GM11168 (cell line): Measurements from ENCODE around the gene ABHD12B.
"Not testable (repeated sequence)": the region's sequence is repeated elsewhere in the genome, so short reads cannot be mapped to it uniquely, and the experiment has no call there.

Source experiments
- in situ Hi-C: fragments of 300-500 bp; cut with MboI; formaldehyde crosslinking; loops from one replicate; pipeline ENCODE4 v1.12.0; 2022; ENCODE audit warnings: low sequenced_read_pairs; ENCODE audit not compliant: unreplicated experiment

ABHD12B gene

GRCh38 chr14:50929506-50929905 is 57.7 kb downstream of the ABHD12B start:
- in situ Hi-C loops, result no loop called here

DNA sequence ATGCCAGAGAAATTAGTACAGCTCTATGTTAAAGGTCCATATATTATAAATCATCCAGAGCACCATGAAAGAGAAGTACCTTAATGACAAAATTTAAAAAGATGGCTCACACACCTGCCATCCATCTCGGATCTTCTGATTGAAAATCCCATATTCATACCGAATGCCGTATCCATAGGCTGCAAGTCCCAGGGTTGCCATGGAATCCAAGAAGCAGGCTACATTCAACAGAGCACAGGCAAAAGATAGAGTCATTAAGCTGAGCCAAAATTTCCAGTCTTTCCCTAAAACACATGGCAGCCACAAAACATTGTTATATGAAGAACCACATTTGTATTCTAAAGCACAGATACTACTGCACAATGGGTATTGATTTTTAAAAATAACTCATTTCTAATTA is 59.7 kb downstream of the ABHD12B start:
- in situ Hi-C loops, result no loop called here

- in situ Hi-C loops, result no loop called here
Observed at GRCh38 chr14:50932156-50932555, 60.3 kb downstream of the ABHD12B start.

GRCh38 chr14:50932592-50933495 is 61.0 kb downstream of the ABHD12B start:
- in situ Hi-C loops, result no loop called here

GRCh38 chr14:50935126-50936015 is 63.5 kb downstream of the ABHD12B start:
- in situ Hi-C loops, result no loop called here

GRCh38 chr14:50936016-50936340 is 64.1 kb downstream of the ABHD12B start:
- in situ Hi-C loops, result no loop called here

- in situ Hi-C loops, result no loop called here
Observed at GRCh38 chr14:50936882-50937281, 65.0 kb downstream of the ABHD12B start.

DNA sequence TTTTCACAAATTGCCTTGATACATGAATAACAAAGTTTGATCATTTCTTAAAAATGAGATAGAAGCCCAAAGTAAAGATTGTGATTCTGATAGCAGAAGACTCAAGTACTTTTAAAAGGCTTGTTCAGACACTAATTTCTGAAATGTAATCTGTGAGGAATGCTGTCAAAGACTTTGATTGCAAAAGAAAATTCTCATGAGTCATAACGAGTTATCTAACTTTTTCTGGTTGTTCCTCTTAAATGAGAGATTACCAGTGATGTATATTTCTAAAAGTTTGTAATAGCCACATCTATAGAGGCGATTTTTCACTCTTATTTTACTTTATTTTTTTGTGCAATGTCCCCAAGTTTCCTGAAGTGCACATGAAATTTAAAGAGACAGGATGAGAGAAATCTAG is 65.5 kb downstream of the ABHD12B start:
- in situ Hi-C loops, result no loop called here

DNA sequence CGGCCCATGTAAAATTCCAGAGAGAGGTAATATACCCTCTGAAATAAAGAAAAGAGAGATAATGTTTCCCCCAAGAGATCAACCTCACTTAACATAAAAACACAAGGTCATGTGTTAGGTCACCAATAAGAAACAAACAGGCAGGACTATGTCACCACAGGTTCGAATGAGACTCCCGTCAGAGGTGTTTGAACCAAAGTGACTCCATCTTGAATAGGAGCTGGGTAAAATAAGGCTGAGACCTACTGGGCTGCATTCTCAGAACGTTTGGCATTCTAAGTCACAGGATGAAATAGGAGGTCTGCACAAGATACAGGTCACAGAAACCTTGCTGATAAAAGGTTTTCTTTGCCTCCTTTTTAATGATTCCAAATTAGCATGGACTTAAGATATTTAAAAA is 65.9 kb downstream of the ABHD12B start:
- in situ Hi-C loops, result no loop called here

GRCh38 chr14:50941151-50941550 is 69.3 kb downstream of the ABHD12B start:
- in situ Hi-C loops, result no loop called here

DNA sequence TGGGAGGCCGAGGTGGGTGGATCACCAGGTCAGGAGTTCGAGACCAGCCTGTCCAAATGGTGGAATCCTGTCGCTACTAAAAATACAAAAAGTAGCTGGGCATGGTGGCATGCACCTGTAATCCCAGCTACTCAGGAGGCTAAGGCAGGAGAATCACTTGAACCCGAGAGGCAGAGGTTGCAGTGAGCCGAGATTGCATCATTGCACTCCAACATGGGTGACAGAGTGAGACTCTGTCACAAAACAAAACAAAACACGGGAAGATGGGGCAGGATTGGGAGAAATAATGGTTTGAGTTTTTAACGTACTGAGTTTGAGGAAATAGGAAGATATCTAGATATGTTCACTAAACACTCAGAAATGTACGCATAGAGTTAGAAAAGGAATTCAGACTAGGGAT is 69.8 kb downstream of the ABHD12B start:
- in situ Hi-C loops, result not testable (repeated sequence)

GRCh38 chr14:50943261-50943942 is 71.5 kb downstream of the ABHD12B start:
- in situ Hi-C loops, result no loop called here

DNA sequence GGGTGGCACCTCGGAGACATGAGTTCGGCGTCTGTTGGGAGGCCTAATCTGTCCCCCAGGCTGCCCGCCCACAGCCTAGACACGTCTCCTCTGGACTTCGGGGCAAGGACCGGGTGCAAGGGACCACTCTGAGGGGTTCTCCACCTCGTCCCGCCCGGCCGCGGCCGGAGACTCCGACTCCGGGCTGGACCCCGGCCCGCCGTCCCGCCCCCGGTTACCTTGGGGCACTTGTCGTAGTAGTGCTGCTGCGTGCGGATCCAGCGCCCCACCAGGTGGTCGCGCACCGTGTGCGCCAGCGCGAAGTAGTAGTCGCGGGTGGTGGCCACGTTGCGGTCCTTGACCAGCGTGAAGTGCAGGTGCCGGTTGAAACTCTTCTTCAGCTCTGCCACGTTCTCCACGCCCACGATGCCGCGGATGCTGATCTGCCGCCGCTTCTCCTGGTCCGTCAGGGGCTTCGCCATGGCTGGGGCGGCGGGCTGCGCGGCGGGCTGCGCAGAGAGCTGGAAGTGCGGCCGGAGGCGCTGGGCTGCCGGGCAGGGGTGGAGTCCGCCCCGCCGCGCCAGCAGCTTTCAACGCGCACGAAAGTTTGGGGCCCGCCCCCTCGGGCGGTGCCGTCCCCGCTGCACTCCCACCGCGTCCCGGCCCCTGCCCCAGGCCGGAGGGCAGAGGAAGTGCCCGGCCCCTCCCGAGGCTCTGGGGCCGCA is 72.2 kb downstream of the ABHD12B start, which contains the start of gene PYGL:
PYGL (minus strand) TSS at position 541 of the 704 bp plus-strand sequence; CDS start at position 461, 80 bp downstream.
- in situ Hi-C loops, result no loop called here

DNA sequence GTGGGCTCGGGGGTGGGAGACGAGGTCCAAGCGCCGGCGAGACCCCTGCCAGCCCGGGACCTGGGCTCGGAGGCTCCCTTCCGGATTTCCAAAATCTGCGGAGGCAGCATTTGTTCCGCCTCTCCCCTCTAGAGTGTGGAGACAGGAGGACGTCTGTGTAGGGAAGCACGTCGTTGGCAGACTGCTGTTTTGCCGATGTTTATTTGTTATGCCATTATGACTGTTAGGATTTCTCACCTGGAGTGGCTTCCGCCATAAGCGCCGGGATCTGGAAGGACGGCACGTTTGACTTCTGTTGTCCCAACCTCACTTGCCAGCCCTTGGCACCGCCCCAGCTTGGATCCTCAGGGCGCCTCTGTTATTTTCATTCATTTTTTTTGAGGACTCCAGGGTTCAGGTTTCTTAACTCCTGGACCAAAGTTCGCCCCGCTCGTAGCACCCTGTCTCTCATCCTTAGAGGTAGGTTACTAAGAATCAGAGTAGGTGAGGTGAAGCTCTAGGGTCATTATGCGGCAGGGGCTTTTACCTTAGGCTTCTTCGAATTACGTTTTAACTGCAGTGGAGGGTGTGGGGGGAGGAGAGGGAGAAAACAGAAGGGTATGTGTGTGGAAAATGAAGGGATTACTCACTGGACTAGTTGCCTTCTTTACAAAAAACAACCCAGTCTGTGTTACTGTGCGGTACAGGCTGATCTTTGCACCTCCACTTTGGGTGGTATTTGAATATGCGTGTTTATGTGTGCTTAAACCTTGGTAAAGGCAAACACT is 73.0 kb downstream of the ABHD12B start:
- in situ Hi-C loops, result no loop called here

DNA sequence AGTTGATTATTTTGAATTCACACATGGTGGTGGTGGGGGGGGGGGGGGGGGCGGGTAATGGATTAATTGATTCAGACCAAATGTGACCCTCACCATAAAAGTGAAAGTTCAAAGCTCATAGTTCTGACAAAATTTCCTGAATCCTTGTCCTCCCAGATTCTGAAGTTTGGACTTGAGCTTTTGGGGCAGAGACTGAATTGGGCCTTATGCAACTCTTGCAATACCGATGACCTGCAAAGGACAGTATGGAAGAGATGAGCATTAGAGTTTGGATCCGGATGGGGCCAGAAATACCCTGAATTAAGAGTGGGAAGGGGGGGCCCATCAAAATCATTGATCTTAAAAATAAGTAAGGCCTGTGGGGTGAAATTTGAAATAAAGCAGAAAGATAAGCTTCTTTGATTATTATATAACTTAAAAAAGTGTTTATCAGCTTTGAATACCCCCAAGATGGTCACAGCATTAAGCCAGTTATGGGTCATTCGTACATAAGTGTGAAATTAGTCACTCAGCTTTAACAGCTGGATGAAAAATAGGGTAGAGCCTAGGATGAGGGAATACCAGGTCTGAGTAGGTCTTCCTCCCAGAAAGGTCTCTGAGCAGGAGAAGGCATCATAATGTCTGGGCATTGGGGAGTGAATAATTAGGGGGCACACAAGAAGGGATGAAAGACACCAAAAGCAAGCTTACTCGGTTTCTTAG is 74.5 kb downstream of the ABHD12B start:
- in situ Hi-C loops, result no loop called here

DNA sequence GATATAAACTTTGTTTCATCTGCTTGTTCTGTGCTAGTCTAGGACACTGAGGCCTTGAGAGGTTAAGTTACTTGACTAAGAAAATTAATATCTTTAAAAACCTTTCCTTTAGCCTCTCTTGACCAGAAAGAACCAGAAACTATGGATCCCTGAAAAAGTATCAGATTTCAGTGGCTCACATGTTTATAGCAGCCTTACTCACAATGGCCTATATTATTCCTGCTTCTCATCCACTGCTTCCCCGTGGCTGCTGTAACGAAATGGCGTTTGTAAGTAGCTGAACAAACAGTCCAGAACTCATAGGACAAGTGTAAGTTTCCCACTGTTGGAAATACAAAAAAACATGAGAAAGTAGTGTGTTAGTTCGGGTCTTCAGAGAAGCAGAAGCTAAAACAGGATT is 75.6 kb downstream of the ABHD12B start:
- in situ Hi-C loops, result no loop called here

- in situ Hi-C loops, result no loop called here
Observed at GRCh38 chr14:50948205-50948604, 76.4 kb downstream of the ABHD12B start.

DNA sequence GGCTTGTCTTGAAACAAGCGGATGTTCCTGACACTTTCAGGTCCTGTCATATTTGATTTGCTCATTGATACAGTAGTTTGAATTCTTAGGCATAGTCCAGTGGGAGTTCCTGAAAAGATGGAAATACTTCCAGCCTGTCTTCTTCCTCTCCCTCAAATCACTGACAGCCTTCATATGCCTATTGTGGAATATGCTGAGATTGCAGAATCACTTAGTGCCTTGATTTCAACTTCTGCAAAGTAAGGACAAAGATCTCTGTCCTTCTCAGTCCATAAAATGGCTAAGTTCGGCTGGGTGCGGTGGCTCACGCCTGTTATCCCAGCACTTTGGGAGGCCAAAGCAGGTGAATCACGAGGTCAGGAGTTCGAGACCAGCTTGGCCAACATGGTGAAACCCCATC is 79.2 kb downstream of the ABHD12B start:
- in situ Hi-C loops, result no loop called here

DNA sequence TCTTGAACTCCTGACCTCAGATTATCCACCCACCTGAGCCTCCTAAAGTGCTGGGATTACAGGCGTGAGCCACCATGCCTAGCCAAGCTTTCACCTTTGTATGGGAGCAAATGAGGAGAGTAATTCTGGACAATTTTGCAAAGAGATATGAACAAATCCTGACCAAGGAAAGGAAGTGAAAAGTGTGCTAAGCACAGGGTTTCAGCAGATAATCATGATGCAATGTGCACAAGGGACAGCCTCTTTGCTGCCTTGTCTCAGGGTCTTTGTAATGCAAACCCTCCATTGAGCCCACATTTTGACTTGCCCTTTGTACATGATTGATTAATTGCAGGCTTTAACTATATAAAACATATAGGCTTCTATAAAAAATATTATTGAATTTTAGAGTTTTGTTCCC is 81.6 kb downstream of the ABHD12B start:
- in situ Hi-C loops, result no loop called here
